GM19324 (cell line): Measurements from ENCODE around the gene MAP4.
"Not testable (repeated sequence)": the region's sequence is repeated elsewhere in the genome, so short reads cannot be mapped to it uniquely, and the experiment has no call there.

ENCODE experiments used
- ATAC-seq: cut with Tn5 transposase; IDR thresholded peaks from one replicate; pipeline ENCODE4 v1.9.1; 2021; ENCODE audit warnings: mild to moderate bottlenecking, moderate library complexity; ENCODE audit not compliant: unreplicated experiment, low FRiP score

The MAP4 gene

GRCh38 chr3:48018841-48019240 is 2.6 kb upstream of the MAP4 start:
- no peak for ATAC-seq

DNA sequence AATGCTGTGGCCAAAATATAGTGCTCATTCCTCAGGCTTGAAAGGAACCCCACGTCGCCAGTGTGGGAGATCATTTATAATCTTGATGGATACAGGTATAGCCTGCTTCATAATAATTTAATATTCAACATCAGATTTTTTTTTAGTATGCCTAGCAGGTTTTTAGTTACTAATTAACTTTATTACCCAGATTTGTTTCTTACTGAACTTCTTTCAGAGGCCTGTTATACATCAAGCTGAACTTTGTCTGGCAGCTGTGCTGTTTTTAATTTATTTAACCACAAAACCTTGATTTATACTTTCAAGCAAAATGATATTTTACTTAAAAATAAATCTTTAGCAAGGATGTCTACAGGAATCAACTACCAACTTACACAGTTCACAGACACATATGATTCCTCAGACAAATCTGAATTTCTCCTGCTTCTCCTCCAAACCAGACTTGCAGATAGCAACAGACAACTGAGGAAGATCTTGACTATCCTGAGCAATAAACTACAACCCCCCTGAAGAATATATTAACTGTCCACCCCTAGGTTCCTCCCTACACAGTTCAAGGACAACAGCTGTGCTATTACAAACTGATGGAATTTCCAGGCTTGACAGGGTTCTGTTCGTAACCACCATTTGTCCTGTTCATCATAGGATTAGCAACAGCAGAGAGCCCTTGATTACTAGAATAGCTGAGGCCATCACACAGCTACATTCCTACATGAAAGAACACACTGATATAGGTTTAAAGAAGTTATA is 610 bp downstream of the MAP4 start:
- ATAC-seq, result no peak

GRCh38 chr3:48014358-48014757 is 1.9 kb downstream of the MAP4 start:
- ATAC-seq, result no peak

- no peak for ATAC-seq
These were observed 2.8 kb downstream of the MAP4 start for GRCh38 chr3:48013288-48013980.

DNA sequence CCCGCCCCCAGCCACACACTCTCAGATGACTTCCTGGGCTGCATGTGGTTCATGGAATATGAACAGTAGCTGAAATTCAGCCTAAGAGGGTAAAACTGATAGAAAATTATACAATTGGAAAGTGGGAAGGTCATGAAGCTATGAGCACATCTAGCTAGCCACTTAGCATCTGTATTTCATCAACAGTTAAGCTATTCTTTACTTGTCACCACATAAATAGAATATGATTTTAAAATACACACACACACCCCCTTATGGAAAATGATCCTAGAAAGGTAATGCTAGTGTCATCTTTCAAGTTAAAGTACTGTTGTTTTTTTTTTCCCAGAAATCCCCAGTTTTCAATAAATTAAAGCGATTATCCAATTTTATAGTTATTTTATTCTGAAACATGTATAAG is 3.6 kb downstream of the MAP4 start:
- ATAC-seq, result no peak

GRCh38 chr3:48008066-48008465 is 8.2 kb downstream of the MAP4 start:
- ATAC-seq, result not testable (repeated sequence)

DNA sequence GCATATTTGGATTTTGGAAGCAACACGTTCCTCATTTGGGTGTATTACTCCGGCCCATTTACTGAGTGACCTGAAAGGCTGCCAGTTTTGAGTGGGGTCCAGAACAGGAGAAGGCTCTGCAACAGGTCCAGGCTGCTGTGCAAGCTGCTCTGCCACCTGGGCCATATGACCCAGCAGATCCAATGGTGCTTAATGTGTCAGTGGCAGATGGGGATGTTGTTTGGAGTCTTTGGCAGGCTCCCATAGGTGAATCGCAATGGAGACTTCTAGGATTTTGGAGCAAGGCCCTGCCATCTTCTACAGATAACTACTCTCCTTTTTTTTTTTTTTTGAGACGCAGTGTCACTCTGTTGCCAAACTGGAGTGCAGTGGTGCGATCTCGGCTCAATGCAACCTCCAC is 8.9 kb downstream of the MAP4 start:
- ATAC-seq, result not testable (repeated sequence)

DNA sequence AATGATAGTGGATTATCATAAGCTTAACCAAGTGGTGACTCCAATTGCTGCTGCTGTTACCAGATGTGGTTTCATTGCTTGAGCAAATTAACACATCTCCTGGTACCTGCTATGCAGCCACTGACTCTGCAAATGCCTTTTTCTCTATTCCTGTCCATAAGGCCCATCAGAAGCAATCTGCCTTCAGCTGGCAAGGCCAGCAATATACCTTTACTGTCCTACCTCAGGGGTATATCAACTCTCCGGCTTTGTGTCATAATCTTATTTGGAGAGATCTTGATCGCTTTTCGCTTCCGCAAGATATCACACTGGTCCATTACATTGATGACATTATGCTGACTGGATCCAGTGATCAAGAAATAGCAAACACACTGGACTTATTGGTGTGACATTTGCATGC is 9.4 kb downstream of the MAP4 start:
- not testable (repeated sequence) for ATAC-seq

GRCh38 chr3:48004694-48005093 is 11.5 kb downstream of the MAP4 start:
- no peak for ATAC-seq

DNA sequence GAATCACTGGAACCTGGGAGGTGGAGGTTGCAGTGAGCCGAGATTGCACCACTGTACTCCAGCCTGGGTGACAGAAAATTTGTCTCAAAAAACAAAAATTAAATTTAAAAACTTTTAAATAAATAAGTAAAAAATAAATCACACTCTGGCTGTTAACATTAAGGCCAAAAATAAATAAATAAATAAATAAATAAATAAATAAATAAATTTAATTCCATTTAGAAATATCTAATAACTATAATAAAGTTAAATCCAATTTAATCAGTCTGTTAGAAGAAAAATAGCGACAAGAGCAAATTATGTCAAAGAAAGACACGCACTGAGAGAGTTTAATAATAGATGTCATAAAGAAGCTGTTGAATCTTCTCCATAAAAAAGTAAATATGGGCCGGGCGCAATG is 13.4 kb downstream of the MAP4 start:
- no peak for ATAC-seq

GRCh38 chr3:48001991-48002390 is 14.2 kb downstream of the MAP4 start:
- no peak for ATAC-seq

GRCh38 chr3:48000212-48000611 is 16.0 kb downstream of the MAP4 start:
- no peak for ATAC-seq

GRCh38 chr3:47996440-47996839 is 19.8 kb downstream of the MAP4 start:
- ATAC-seq, result no peak

DNA sequence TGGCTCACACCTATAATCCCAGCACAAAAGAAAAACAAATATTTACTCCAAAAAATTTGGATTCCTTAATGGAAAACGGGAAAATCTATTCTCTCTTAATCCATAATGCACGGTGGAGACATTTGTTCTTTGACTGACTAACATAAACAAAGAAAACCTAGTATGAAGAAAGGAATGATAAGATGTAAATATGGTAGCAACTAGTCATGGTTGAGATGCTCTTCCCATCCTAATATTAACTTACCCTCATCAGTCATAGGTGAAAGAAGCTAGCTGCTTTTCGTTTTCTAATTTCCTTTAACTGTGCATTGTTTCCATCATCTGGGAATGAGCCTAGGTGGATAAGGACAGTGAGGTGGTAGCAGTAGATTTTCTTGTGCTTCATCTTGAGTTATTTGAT is 22.0 kb downstream of the MAP4 start:
- no peak for ATAC-seq

DNA sequence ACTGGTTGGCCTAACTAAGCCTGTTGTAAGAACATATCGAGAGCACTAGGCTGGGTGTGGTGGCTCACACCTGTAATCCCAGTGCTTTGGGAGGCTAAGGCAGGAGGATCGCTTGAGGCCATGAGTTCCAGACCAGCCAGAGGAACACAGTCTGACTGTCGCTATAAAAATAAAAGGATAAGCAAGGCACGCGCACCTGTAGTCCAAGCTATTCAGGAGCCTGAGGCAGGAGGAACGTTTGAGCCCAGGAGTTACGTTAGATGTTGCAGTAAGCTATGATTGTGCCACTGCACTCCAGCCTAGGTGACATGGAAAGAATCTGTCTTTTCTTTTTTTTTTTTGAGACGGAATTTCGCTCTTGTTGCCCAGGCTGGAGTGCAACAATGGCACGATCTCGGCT is 24.9 kb downstream of the MAP4 start:
- no peak for ATAC-seq

DNA sequence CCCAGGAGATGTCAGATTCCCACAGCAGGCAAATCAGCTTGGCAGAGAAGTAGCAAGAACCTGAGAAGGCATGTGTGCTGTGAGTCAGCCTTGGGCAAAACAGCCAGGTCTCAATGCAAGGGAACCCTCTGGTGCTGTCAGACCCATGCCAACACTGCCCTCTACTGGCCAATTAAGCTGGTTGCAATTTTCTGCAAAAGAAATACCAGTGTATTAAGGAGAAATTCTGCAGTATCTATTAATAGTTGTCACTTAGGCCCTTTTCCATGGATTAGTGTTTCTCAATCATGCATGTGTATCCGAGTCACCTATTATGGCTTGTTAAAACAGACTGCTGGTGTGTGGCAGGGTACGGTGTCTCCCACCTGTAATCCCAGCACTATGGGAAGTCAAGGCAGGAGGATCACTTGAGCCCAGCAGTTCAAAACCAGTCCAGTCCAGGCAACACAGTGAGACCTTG is 26.2 kb downstream of the MAP4 start:
- no peak for ATAC-seq

DNA sequence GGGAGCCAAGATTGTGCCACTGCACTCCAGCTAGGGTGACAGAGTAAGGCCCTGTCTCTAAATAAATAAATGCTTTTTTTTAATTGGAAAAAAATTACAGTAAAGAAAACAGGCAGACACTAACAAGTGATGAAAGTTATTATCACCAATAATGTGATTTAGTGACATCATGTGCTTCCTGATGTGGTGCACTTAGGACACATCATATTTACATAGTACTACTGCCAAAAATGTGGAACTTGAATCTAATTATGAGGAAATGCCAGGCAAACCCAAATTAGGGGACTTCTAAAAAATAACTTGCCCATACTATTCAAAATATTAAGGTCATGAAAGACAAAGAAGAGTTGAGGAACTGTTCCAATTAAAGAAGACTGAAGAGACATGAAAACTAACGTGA is 30.8 kb downstream of the MAP4 start:
- ATAC-seq, result no peak

- ATAC-seq, result no peak
These were observed 32.0 kb downstream of the MAP4 start for GRCh38 chr3:47984075-47984728.

GRCh38 chr3:47980795-47981194 is 35.4 kb downstream of the MAP4 start:
- no peak for ATAC-seq

DNA sequence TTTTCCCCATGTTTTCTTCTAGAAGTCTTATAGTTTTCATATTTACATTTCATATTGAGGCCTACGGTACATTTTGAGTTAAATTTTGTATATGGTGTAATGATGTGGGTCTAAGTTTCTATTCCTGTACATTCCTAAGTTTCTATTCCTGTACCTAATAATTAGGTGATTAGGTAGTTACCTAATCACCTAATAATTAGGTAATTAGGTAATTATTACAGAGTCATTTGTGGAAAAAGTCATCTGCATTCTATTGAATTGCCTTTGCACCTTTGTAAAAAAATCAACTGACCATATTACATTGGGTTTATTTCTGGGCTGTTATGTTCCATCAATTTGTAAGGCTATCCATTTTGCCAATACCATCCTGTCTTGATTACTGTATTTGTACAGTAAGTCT is 37.1 kb downstream of the MAP4 start:
- no peak for ATAC-seq

- ATAC-seq, result no peak
These were observed 37.8 kb downstream of the MAP4 start for GRCh38 chr3:47978386-47978785.
